Muscle of leg (tissue), 11 donors: ENCODE data around the gene ARIH1. TPM values are rescaled to one million over a fixed set of nuclear protein-coding genes. Genes with fewer than 3 reads are reported as not detected.

Experiments used
- DNase-seq: peaks from one replicate; pipeline ENCODE4 v3.0.0; 2013
- H3K27ac ChIP-seq: one replicate; pipeline ENCODE4 v1.5.1; 2013; ENCODE audit warnings: mild to moderate bottlenecking, low read length, control low read depth
- H3K27me3 ChIP-seq: one replicate; pipeline ENCODE4 v1.6.1; 2013; ENCODE audit warnings: low read length; ENCODE audit not compliant: control insufficient read depth, insufficient read depth
- H3K36me3 ChIP-seq: one replicate; pipeline ENCODE4 v1.6.1; 2013; ENCODE audit warnings: low read length; ENCODE audit not compliant: control insufficient read depth, insufficient read depth
- H3K4me1 ChIP-seq: one replicate; pipeline ENCODE4 v1.6.1; 2013; ENCODE audit warnings: low read length; ENCODE audit not compliant: control insufficient read depth, insufficient read depth
- H3K4me3 ChIP-seq: one replicate; pipeline ENCODE4 v1.5.1; 2013; ENCODE audit warnings: low read length, control low read depth
- H3K9me3 ChIP-seq: replicated peaks from 2 replicates; pipeline ENCODE4 v1.6.1; 2013; ENCODE audit warnings: low read depth, low read length; ENCODE audit not compliant: control insufficient read depth
- WGBS: methylation state at CpG from one replicate; pipeline ENCODE4 v1.1.5; 2013; ENCODE audit warnings: missing lambda C conversion rate; ENCODE audit not compliant: insufficient coverage; 5-methylcytosine and 5-hydroxymethylcytosine counted together
- polyA plus RNA-seq, 8 donors: library from polyadenylated mRNA; unstranded; fragments of 120-200 nt; gene quantifications; one replicate each; pipeline versions ENCODE4 v1.2.1 to v1.2.3, GENCODE V29; 2013; ENCODE audit warnings: inconsistent platforms in 1 of 8, low replicate concordance in 1 of 8; ENCODE audit not compliant: insufficient read length in 8 of 8, insufficient read depth in 1 of 8
- total RNA-seq: library from RNA; stranded (reverse); fragments of 120-200 nt; gene quantifications from one replicate; pipeline ENCODE4 v1.2.4, GENCODE V29; 2013

The ARIH1 gene
- total and polyA plus RNA-seq, 9 donors, result 54.2 to 150 (median 124) TPM

DNA sequence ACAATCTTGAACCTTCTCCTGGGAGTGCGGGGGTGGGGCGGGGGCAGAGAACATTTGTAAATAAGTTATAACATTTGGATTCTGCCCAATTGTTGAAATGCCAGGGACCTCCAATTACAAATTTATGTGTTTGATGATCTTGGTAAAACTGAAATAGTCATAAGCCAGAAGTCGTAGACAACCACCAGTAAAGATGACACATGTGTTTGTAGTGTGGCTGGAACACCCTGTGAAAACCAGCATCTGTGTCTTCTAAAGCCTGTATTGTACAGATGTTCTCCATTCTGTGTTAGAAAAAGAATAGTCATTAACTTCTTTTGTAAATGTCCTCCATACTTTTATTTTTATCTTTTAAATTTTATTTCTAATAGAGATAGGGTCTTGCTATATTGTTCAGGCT lies 61.8 kb downstream of the ARIH1 start:
- Histone ChIP-seq H3K4me1 (no peaks in the 10 kb centered on the region), H3K27ac (no peak overlapping the region), H3K27me3 (no peaks in the 10 kb centered on the region), H3K4me3 (no peak overlapping the region), H3K36me3 (no peaks in the 10 kb centered on the region), H3K9me3 (peaks cover 7% of the 10 kb centered on the region)
- no CpG with 5 or more reads among the region's 3 CpGs for WGBS
- DNase-seq, result no peak

DNA sequence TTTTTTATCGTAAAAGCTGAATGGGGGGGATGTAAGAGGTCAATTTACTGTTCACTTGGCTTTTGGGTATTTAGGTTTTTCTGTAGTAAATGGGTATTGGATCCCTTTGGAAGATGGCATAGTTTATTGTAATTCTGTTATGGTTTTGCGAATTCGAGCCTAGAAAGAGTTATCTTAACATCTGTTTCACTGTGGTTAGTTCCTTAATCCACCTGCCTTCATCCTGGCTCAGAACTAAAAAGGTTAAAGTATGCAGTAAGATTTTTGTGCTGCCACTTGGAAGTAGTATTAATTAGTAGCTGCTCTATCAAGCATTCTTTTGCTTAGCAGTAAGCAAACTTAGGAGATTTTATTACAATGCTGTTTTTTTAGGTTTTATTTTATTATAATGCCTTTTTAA lies 62.4 kb downstream of the ARIH1 start:
- H3K4me3 ChIP-seq, result no peak overlapping the region
- no peaks in the 10 kb centered on the region for H3K4me1 ChIP-seq
- H3K36me3 ChIP-seq, result no peaks in the 10 kb centered on the region
- WGBS, result 100% methylated on average over 3 of the region's 3 CpGs
- no peak overlapping the region for H3K27ac ChIP-seq
- no peaks in the 10 kb centered on the region for H3K27me3 ChIP-seq
- no peak for DNase-seq
- peaks cover 10% of the 10 kb centered on the region for H3K9me3 ChIP-seq

DNA sequence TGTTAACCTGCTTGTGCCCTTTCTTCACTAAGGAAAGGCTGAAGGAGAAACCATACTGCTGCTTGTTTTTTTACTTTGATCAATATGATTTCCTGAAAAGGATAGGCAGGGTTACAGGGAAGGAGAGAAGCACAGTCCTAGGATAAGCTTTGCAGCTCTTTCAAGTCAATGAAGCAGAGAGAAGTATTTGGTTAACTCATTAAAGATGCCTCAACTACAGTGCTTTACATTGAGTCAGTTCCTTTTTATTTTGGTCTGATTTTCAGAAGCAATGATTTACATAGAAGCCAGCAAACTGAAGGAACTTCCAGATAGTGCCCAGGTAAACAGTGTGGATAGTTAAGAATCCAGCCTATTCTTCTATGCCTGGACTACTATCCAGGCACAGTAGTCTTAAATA lies 64.8 kb downstream of the ARIH1 start:
- no peak for DNase-seq
- H3K27ac ChIP-seq, result no peak overlapping the region
- H3K4me1 ChIP-seq, result no peaks in the 10 kb centered on the region
- no peaks in the 10 kb centered on the region for H3K27me3 ChIP-seq
- H3K36me3 ChIP-seq, result no peaks in the 10 kb centered on the region
- no peak overlapping the region for H3K4me3 ChIP-seq
- H3K9me3 ChIP-seq, result peaks cover 13% of the 10 kb centered on the region

DNA sequence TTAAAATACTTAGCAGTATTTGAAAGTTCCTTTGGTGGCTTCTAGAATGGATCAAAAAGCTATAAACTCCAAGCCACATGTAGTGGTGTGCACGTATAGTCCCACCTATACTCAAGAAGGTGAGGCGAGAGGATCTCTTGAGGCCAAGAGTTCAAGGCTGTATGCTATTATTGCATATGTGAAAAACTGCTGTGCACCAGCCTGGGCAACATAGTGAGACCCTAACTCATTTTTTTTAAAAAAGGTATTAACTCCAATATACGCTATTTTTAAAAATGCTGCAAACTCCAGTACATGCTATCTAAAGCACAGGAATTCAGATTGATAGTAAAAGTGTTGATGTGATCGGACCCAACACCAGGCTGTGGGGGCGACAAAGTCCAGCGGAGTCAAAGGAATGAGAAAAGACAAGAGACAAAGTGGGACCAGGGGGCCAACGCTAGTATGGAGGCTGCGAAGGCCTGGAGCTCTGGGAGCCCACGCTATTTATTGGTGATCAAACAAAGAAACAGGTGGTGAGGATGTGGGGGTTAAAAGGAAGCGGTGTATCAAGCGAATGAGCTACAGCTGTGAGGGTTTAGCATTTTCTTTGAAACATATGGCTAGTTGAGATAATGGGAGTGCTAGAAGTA lies 66.6 kb downstream of the ARIH1 start:
- Histone ChIP-seq H3K27me3 (no peaks in the 10 kb centered on the region), H3K27ac (no peak overlapping the region), H3K4me1 (no peaks in the 10 kb centered on the region), H3K36me3 (peaks cover 3% of the 10 kb centered on the region), H3K4me3 (no peak overlapping the region), H3K9me3 (peaks cover 13% of the 10 kb centered on the region)
- DNase-seq, result no peak
- 96% methylated on average over 8 of the region's 11 CpGs for WGBS

DNA sequence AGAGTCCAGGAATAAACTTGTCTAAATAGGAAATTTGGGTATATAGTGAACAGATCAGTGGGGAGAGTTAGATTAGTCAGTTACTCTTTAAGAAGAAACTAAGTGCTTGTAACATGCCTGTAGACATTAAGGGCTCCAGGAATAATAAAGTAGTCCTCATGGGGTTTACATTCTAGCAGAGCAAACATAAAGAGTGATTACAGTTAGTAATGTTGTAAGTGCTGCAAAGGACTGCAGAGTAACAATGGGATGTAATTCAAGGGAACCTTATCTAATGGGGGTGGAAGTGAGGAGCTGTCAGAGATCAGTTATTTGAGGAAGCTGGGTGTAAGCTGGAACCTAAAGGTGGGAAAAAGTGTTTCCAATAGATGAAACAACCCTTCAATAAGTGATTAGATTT lies 67.5 kb downstream of the ARIH1 start:
- Histone ChIP-seq H3K36me3 (peaks cover 6% of the 10 kb centered on the region), H3K9me3 (peaks cover 13% of the 10 kb centered on the region), H3K27ac (no peak overlapping the region), H3K4me1 (no peaks in the 10 kb centered on the region), H3K27me3 (no peaks in the 10 kb centered on the region), H3K4me3 (no peak overlapping the region)
- DNase-seq, result no peak

DNA sequence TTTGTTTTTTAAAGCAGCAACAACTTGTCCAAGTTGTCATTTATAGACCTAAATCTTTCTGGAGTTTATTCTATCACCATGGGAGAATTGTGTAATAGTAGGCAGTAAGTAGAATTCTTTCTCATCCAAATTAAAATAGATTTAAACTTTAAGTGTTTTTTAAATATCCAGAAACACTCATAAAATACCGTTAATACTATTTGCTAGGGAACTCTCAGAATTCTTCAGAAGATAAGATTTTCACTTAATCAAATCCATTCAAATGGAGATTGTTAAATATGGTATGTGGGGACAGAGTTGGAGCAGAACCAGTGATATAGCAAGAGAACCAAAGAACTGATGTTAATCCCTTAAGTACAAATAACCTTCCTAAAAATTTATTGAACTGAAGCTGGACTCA lies 71.0 kb downstream of the ARIH1 start:
- no peaks in the 10 kb centered on the region for H3K27me3 ChIP-seq
- H3K36me3 ChIP-seq, result peaks cover 6% of the 10 kb centered on the region
- no peak for DNase-seq
- no peak overlapping the region for H3K4me3 ChIP-seq
- peaks cover 13% of the 10 kb centered on the region for H3K9me3 ChIP-seq
- no peaks in the 10 kb centered on the region for H3K4me1 ChIP-seq
- WGBS, result no CpG with 5 or more reads among the region's 1 CpG
- H3K27ac ChIP-seq, result no peak overlapping the region

DNA sequence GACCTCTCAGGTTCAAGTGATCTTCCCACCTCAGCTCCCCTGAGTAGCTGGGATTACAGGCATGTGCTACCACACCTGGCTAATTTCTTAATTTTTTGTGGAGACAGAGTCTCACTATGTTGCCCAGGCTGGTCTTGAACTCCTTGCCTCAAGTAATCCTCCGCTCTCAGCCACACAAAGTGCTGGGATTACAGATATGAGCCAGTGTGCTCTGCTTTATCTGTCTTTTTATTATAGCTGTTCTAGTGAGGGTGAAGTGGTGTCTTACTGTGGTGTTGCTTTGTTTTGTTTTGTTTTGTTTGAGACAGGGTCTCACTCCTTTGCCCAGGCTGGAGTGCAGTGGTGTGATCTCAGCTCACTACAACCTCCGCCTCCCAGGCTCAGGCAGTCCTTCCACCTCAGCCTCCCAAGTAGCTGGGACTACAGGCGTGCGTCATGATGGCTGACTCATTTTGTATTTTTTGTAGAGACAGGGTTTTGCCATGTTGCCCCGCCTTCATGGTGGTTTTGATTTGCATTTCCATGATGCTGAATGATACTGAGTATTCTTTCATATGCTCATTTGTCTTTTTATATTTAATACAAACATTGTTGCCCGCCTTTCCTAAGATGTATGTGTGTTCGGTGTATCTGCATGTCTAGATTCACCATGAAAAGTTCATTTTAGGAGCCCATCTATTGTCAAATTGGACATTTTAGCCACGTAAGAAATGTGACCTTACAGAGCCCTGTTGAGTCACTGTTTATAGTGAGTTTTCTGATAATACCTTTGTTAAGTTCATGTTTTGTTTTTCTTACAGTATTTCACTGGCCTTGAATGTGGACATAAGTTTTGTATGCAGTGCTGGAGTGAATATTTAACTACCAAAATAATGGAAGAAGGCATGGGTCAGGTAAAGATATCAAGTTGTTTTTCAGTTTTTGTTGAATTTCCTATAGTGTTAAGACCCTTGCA lies 80.6 kb downstream of the ARIH1 start:
- Histone ChIP-seq H3K27ac (no peak overlapping the region), H3K9me3 (no peaks in the 10 kb centered on the region), H3K4me1 (no peaks in the 10 kb centered on the region), H3K4me3 (no peak overlapping the region), H3K27me3 (no peaks in the 10 kb centered on the region), H3K36me3 (peaks cover 3% of the 10 kb centered on the region)
- no peak for DNase-seq
- no CpG with 5 or more reads among the region's 8 CpGs for WGBS

DNA sequence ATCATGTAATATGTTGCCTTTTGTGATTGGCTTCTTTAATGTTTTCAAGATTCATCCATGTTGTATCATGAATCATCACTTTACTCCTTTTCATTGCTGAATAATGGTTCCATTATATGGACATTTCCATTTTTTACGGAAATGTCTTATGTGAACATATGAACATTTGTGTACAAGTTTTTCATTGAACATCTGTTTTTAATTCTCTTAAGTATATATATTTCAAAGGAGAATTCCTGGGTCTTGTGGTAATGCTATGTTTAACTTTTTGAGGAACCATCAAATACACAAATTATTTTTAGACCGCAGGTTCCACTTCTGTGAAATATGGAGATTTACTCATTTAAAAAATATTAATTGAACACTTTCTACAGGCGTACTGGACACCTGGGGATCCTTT lies 85.7 kb downstream of the ARIH1 start:
- no peaks in the 10 kb centered on the region for H3K9me3 ChIP-seq
- H3K4me3 ChIP-seq, result no peak overlapping the region
- H3K27ac ChIP-seq, result no peak overlapping the region
- no peak for DNase-seq
- H3K36me3 ChIP-seq, result peaks cover 19% of the 10 kb centered on the region
- no peaks in the 10 kb centered on the region for H3K4me1 ChIP-seq
- no peaks in the 10 kb centered on the region for H3K27me3 ChIP-seq
- no CpG with 5 or more reads among the region's 3 CpGs for whole genome bisulfite sequencing

DNA sequence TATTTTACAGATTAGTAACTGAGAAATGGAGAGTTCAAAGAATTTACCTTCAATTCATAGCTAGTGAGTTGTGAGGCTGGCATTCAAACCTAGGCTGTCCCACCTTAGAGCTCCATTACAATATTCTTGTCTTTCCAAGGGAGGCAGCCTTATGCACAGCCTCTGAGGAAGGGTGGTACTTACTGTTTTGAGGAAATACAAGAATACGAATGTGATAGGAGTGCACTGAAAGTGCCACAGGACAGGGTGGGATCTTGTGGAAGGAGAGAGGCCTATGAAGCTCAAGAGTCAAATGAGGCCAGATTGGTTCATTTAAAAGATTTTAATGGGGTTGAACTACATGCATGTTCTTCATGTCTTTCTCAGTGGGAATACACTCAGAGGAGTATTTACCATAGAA lies 86.3 kb downstream of the ARIH1 start:
- H3K4me3 ChIP-seq, result no peak overlapping the region
- H3K9me3 ChIP-seq, result no peaks in the 10 kb centered on the region
- no peak for DNase-seq
- no peak overlapping the region for H3K27ac ChIP-seq
- H3K4me1 ChIP-seq, result no peaks in the 10 kb centered on the region
- 87% methylated on average over 1 of the region's 1 CpG for WGBS
- peaks cover 21% of the 10 kb centered on the region for H3K36me3 ChIP-seq
- no peaks in the 10 kb centered on the region for H3K27me3 ChIP-seq

DNA sequence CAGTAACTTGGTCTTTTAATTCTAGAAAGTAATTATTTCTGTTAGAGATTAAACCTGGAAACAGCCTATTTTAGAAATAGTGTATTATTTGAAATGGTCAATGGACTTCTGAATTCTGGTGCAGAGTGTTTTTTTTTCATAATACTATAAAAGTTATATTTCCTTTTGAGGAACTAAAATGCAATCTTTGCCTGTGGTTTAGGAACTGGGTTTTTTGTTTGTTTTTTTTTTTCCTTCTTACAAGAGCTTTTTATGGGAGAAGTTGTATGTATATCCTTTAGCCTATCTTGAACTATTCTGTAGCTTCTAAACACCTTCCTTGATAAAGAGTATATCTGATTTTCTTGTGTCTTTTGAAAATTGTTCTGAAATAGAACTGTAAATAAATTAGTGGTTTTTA lies 88.3 kb downstream of the ARIH1 start:
- DNase-seq, result no peak
- Histone ChIP-seq H3K4me1 (no peaks in the 10 kb centered on the region), H3K36me3 (peaks cover 23% of the 10 kb centered on the region), H3K27ac (no peak overlapping the region), H3K27me3 (no peaks in the 10 kb centered on the region), H3K4me3 (no peak overlapping the region), H3K9me3 (no peaks in the 10 kb centered on the region)
